HG03196 (cell line): ENCODE measurements around the gene TGFBR3L.
"Not testable (repeated sequence)": the region's sequence is repeated elsewhere in the genome, so short reads cannot be mapped to it uniquely, and the experiment has no call there.

Source experiments
- ATAC-seq: cut with Tn5 transposase; IDR thresholded peaks from one replicate; pipeline ENCODE4 v1.9.1; 2021; ENCODE audit not compliant: unreplicated experiment

The TGFBR3L gene

GRCh38 chr19:7879111-7879807, 35.4 kb upstream of the TGFBR3L start:
- no peak for ATAC-seq

- ATAC-seq = no peak
Measured at GRCh38 chr19:7879836-7880235, 34.8 kb upstream of the TGFBR3L start.

- ATAC-seq = no peak
Measured at GRCh38 chr19:7881910-7882309, 32.7 kb upstream of the TGFBR3L start.

GRCh38 chr19:7883105-7883504, 31.5 kb upstream of the TGFBR3L start:
- no peak for ATAC-seq

- no peak for ATAC-seq
Measured at GRCh38 chr19:7883796-7884570, 30.6 kb upstream of the TGFBR3L start.

DNA sequence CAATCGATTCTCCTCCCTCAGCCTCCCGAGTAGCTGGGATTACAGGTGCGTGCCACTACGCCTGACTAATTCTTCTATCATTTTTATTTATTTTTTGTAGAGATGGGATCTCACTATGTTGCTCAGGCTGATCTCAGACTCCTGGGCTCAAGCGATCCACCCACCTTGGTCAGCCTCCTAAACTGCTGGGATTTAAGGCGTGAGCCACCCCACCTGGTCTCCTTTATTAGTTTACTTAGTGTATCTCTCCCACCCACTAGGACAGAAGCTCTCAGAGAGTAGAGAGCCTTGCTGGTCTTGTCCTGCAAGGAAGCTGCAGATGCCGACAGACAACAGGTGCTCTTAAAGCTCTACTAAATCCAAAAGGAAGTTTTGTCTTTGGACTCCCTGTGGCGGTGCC, 28.8 kb upstream of the TGFBR3L start:
- no peak for ATAC-seq

DNA sequence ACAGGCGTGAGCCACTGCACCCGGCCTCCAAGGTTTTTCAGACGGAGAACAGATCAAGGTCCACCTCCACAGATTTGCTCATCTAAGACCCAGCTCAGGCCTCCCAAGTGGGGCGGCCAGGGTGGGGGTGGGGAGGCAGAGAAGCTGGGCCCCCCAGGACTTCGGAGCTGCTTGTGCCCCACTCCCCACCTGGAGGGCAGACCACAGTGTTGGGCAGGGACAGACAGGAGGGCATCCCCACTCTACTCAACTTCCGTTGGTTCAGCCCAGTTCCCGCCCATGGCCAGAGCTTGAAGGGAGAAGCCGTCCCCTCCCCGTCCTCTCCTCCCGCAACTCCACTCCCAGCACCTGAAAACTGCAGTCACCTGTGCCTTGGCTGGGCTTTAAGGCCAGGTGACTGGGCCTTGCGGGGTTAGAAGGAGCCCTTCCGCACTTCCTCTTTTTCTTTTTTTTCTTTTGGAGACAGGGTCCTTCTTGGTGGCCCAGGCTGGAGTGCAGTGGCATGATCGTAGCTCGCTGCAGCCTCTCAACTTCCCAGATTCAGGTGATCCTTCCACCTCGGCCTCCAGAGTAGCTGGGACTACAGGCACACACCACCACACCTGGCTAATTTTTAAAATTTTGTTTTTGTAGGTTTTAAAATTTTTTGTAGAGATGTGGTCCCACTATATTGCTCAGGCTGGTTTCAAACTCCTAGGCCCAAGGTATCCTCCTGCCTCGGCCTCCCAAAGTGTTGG, 27.1 kb upstream of the TGFBR3L start:
- ATAC-seq = no peak

DNA sequence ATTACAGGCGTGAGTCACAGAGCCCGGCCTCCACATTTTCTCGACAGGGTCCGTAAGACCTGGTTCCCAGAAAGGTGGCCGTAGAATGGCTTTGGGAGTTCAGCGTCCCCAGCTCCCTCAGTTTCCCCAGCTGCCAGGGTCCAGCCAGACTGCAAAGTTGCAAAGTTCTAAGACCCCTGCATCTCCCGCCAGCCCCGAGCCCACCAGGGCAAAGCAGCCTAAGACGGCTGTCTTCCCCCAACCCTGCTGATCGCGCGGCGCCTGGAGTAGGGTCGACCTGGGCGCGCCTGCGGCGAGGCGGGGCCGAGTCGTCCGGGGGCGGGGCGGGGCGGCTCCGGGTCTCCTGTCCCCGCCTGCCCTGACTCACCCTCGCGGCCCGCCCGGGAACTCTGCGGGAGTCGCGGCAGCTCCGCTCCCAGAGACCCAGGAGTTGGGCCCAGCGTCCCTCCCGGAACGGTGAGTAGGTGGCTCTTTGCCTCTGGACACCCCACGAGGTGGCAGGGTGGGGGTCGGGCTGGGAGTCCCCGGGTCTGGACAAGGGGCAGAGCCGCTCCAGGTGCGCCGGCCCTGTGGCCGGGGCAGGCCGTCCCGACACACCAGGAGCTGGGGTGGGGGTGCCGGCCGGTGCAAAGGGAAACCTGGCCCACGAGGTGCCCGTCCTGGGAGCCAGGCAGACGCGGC, 26.3 kb upstream of the TGFBR3L start, which contains the start of gene LRRC8E:
Gene LRRC8E, plus strand, starts transcription at position 366 of the 681 bp plus-strand sequence. CDS start 7,094 bp downstream, outside the sequence.
- no peak for ATAC-seq

GRCh38 chr19:7888826-7889217, 25.8 kb upstream of the TGFBR3L start:
- no peak for ATAC-seq

DNA sequence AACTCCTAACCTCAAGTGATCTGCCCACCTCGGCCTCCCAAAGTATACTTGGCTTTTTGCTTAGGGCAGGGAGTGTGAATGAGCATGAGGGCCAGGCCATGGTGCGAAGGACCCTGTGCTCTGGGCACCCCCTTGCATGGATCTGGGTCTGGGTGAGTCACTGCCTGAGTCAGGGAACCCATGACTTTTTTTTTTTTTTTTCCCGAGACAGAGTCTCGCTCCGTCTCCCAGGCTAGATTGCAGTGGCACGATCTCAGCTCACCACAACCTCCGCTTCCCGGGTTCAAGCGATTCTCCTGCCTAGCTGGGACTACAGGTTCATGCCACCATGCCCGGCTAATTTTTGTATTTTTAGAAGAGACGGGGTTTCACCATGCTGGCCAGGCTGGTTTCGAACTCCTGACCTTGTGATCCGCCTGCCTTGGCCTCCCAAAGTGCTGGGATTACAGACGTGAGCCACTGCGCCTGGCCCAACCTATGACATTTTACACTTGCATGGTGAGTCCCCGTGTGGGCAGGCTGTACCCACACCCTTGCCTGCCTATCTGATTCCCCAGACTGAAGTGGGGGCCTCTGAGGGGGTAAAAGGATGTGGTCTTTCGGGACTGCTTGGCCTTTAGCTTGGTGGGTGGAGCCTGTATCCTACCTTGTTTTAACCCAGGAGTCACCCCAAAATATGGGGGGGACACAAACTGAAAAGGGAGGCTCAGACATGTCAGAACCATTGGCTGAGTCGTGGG, 21.1 kb upstream of the TGFBR3L start:
- ATAC-seq = not testable (repeated sequence)

- ATAC-seq = no peak
Measured at GRCh38 chr19:7894612-7895309, 19.9 kb upstream of the TGFBR3L start.

- ATAC-seq = no peak
Measured at GRCh38 chr19:7895565-7895964, 19.1 kb upstream of the TGFBR3L start.

DNA sequence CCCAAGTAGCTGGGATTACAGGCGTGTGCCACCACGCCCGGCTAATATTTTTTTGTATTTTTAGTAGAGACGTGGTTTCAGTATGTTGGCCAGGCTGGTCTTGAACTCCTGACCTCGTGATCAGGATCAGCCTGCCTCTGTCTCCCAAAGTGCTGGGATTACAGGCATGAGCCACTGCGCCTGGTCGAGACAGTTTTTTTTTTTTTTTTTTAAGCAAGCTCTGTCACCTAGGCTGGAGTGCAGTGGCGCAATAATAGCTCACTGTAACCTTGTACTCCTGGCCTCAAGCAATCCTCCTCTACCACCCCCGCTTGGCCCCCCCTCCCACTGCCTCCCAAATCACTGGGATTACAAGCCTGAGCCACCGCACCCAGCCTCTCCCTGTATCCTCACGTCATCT, 17.3 kb upstream of the TGFBR3L start:
- ATAC-seq = no peak

DNA sequence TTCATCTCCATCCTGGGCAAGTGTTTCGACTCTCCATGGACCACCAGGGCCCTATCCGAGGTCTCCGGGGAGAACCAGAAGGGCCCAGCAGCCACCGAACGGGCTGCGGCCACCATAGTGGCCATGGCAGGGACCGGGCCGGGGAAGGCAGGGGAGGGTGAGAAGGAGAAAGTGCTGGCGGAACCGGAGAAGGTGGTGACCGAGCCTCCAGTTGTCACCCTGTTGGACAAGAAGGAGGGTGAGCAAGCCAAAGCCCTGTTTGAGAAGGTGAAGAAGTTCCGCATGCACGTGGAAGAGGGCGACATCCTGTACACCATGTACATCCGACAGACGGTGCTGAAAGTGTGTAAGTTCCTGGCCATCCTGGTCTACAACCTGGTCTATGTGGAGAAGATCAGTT, 15.7 kb upstream of the TGFBR3L start:
- ATAC-seq = no peak

GRCh38 chr19:7899751-7900378, 14.8 kb upstream of the TGFBR3L start:
- ATAC-seq = no peak

GRCh38 chr19:7900401-7900870, 14.2 kb upstream of the TGFBR3L start:
- ATAC-seq = no peak

DNA sequence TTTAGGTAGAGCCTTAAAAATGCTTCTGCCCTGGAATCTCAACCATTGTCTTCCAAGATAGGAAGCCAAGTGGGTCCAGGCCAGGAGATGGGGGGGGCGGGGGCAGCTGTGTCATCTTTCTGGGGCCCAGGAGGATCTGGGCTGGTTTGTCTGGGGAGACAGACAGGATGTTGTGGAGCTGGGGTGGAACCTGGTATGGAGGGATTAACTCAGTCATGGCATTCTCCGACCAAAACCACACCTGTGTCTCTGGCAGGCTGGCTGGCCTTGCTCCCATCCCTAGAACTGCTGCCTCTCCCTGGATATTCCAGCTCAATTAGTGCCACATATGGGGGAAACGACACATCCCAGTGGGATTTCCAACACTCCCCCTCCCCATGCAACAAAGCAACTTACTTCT, 13.7 kb upstream of the TGFBR3L start:
- no peak for ATAC-seq

GRCh38 chr19:7901337-7901736, 13.3 kb upstream of the TGFBR3L start:
- no peak for ATAC-seq

- no peak for ATAC-seq
Measured at GRCh38 chr19:7902796-7903243, 11.8 kb upstream of the TGFBR3L start.
